Gastrocnemius medialis (tissue), 4 donors: ENCODE data around the gene GGT1.
"Not testable (repeated sequence)": the region's sequence is repeated elsewhere in the genome, so short reads cannot be mapped to it uniquely, and the experiment has no call there.

Experiments used
- POLR2A ChIP-seq, 2 donors: fragments of 450-650 bp; IDR thresholded peaks; one replicate each; pipeline ENCODE4 v1.6.1; 2017; ENCODE audit warnings: antibody characterized with exemption in 2 of 2, mild to moderate bottlenecking in 2 of 2, moderate library complexity in 2 of 2
- TF ChIP-seq, protein P1 (sequence below), 5 experiments: fragments of 450-650 bp in 3 of 5; fragments of 200-600 bp in 2 of 5; sonication (generic) in 2 of 5; IDR thresholded peaks in 4 of 5; conservative IDR thresholded peaks in 1 of 5; 1 replicate in 4 of 5; 2 replicates in 1 of 5; pipeline ENCODE4 v1.5.1; 2016 to 2019; ENCODE audit warnings: antibody characterized with exemption in 5 of 5, mild to moderate bottlenecking in 3 of 5, moderate library complexity in 3 of 5

DNA sequence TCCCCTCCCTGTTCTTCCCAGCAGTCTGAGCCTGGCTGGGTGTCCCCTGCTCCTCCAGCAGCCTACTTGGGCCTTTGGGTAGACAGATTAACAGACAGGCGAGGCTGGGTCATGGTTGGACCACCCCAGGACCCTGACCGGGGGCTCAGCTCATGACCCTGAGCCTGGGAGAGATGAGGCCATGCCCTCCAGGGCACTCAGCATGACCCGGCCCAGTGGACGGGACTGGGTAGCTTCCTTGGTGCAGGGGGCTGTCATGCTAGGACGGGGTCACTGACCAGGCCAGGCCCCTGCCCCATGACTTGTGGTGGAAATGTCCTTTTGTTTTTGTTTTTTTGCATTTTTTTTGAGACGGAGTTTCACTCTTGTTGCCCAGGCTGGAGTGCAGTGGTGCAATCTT, 5.3 kb downstream of the GGT1 start:
- TF ChIP-seq POLR2A (IDR thresholded peaks at IDR 0.05), result not testable (repeated sequence)
- TF ChIP-seq, protein P1, sequence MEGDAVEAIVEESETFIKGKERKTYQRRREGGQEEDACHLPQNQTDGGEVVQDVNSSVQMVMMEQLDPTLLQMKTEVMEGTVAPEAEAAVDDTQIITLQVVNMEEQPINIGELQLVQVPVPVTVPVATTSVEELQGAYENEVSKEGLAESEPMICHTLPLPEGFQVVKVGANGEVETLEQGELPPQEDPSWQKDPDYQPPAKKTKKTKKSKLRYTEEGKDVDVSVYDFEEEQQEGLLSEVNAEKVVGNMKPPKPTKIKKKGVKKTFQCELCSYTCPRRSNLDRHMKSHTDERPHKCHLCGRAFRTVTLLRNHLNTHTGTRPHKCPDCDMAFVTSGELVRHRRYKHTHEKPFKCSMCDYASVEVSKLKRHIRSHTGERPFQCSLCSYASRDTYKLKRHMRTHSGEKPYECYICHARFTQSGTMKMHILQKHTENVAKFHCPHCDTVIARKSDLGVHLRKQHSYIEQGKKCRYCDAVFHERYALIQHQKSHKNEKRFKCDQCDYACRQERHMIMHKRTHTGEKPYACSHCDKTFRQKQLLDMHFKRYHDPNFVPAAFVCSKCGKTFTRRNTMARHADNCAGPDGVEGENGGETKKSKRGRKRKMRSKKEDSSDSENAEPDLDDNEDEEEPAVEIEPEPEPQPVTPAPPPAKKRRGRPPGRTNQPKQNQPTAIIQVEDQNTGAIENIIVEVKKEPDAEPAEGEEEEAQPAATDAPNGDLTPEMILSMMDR (IDR thresholded peaks at IDR 0.05 in 4 of 5, conservative IDR thresholded peaks at IDR 0.05 in 1 of 5), result not testable (repeated sequence)
